Lower lobe of right lung (tissue), 2 donors: ENCODE measurements around the gene AZIN2. TPM values are rescaled to one million over a fixed set of nuclear protein-coding genes. Genes with fewer than 3 reads are reported as not detected.

Experiments
- ATAC-seq, 2 donors: fragments of 200-7000 bp; cut with Tn5 transposase; one replicate each; pipeline ENCODE4 v1.9.1; 2020 to 2022; ENCODE audit warnings: mild to moderate bottlenecking in 2 of 2, moderate library complexity in 2 of 2
- DNase-seq: peaks from one replicate; pipeline ENCODE4 v3.0.0-alpha.2; 2020
- H3K27ac ChIP-seq: fragments of 200-600 bp; one replicate; pipeline ENCODE4 v1.8.0; 2022
- H3K27me3 ChIP-seq: fragments of 200-600 bp; one replicate; pipeline ENCODE4 v1.8.0; 2022; ENCODE audit warnings: low read depth
- H3K36me3 ChIP-seq: fragments of 200-600 bp; one replicate; pipeline ENCODE4 v1.8.0; 2022; ENCODE audit warnings: mild to moderate bottlenecking
- H3K4me1 ChIP-seq: fragments of 200-600 bp; one replicate; pipeline ENCODE4 v1.8.0; 2022
- H3K4me3 ChIP-seq: fragments of 200-600 bp; one replicate; pipeline ENCODE4 v1.8.0; 2022; ENCODE audit warnings: mild to moderate bottlenecking
- H3K9me3 ChIP-seq: fragments of 200-600 bp; one replicate; pipeline ENCODE4 v1.8.0; 2022
- intact Hi-C: fragments of 100-400 bp; cut with DNase I; formaldehyde crosslinking; loops from one replicate; pipeline ENCODE4 v1.11.0; 2022
- total RNA-seq: library from RNA; stranded (reverse); fragmentation: NEBNext Ultra II Directional; extraction: Animal tissue kit (Norgen Biotek cat#: 25700); gene quantifications from one replicate; pipeline ENCODE4 v1.2.1, GENCODE V29; 2021
- TF ChIP-seq, protein P1 (sequence below): fragments of 200-600 bp; IDR thresholded peaks from one replicate; pipeline ENCODE4 v1.8.0; 2022; ENCODE audit warnings: antibody characterized with exemption, mild to moderate bottlenecking
- donor health status: DM: no; HTN: yes; CAD: no; lungs with severe emphysema.

AZIN2 gene
- total RNA-seq, 1 donor from 2014 or later, result 2.4 TPM

DNA sequence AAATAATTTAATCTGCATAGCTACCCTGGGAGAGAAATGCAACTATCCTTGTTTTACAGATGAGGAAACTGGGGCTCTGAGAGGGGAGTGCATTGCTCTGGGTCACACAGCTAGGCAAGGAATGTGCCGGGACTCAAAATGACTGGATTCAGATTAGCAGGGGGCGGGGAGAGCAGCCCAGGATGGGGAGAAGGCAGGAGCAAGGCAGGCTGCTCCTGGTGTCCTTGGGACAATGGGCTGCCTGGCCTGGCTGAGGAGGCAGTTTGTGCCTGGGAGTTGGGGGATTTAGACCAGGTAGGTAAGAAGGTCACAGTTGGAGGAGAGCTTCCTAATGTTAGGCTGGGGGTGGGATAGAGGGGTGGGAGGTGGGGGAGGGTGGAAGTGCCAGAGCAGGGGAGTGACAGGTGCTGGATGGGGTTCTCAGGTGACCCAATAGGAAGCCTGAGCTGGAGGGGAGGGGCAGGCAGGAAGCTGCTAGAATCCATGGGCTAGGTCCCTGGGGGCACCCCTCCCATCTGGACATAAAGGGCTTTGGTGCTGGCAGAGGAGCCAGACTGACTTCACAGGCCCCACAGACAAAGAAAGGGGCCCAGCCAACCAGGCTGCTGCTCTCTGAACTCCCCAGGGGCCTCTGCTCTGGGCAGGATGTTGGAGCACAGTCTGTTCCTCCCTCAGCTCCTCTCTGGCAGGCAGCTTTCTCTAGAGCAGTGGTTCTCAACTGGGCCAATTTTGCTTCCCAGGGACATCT lies 71.9 kb downstream of the AZIN2 start:
- DNase-seq (no peak), ATAC-seq (peak in 1 of 2 donors; percentile 40)
- Histone ChIP-seq H3K27ac (no peak overlapping the region), H3K9me3 (no peaks in the 10 kb centered on the region), H3K36me3 (peaks cover 5% of the 10 kb centered on the region), H3K4me1 (no peaks in the 10 kb centered on the region), H3K4me3 (no peak overlapping the region), H3K27me3 (no peaks in the 10 kb centered on the region)
- TF ChIP-seq, protein P1, sequence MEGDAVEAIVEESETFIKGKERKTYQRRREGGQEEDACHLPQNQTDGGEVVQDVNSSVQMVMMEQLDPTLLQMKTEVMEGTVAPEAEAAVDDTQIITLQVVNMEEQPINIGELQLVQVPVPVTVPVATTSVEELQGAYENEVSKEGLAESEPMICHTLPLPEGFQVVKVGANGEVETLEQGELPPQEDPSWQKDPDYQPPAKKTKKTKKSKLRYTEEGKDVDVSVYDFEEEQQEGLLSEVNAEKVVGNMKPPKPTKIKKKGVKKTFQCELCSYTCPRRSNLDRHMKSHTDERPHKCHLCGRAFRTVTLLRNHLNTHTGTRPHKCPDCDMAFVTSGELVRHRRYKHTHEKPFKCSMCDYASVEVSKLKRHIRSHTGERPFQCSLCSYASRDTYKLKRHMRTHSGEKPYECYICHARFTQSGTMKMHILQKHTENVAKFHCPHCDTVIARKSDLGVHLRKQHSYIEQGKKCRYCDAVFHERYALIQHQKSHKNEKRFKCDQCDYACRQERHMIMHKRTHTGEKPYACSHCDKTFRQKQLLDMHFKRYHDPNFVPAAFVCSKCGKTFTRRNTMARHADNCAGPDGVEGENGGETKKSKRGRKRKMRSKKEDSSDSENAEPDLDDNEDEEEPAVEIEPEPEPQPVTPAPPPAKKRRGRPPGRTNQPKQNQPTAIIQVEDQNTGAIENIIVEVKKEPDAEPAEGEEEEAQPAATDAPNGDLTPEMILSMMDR, result no peak
- intact Hi-C loops, result no loop called here

DNA sequence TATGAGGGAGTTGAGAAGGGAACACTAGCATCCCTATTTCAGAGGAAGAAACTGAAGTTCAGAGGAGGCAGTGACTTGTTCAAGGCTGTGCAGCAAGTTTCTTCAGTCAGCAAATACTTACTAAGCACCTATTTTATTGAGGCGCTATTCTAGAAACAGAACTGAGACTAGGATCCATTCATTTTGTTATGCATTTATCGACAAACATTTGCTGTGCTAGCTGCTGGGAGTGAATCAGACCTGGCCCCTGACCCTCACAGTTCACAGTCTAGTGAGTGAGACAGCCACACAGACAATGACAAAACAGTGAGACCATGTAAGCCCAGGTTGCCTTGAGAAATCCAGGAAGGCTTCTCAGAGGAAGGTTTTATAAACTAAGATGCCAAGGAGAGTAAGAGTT lies 72.7 kb downstream of the AZIN2 start:
- ATAC-seq (no peak), DNase-seq (no peak)
- Histone ChIP-seq H3K27ac (no peak overlapping the region), H3K36me3 (peaks cover 13% of the 10 kb centered on the region), H3K27me3 (no peaks in the 10 kb centered on the region), H3K4me3 (no peak overlapping the region), H3K4me1 (no peaks in the 10 kb centered on the region), H3K9me3 (no peaks in the 10 kb centered on the region)
- TF ChIP-seq, protein P1, result no peak
- intact Hi-C loops, result no loop called here

DNA sequence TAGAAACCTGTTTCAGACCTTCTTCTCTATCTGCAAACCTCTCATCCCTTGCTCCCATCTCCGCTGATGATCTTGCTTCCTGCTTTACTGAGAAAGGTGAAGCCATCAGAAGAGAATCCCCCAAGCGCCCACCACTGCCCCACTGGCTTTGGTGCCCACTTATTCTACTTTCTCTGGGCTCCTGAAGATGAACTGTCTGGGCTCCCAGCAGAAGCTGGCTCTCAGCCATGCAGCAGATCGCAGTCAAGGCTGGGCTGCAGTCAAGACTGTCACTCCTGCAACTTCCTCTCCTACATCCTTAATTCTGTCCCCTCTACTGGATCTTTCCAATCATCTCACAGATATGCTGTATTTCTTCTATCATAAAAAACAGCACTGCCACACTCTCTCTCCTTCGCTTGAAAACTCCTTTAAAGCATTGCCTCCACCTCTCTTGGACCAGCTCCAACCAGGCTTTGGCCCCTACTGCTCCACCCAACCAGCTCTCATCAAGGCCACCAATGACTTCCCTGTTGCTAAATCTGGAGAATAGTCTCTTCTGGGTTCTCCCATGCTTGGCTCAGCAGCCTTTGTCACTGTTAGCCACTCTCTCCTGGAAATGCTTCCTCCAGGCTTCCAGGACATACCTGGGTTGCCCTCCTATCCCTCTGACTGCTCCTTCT lies 75.1 kb downstream of the AZIN2 start:
- DNase-seq (no peak), ATAC-seq (no peak)
- no peaks in the 10 kb centered on the region for H3K9me3 ChIP-seq
- H3K4me1 ChIP-seq, result peaks cover 2% of the 10 kb centered on the region
- no peaks in the 10 kb centered on the region for H3K27me3 ChIP-seq
- H3K4me3 ChIP-seq, result no peak overlapping the region
- no peak overlapping the region for H3K27ac ChIP-seq
- intact Hi-C loops, result no loop called here
- TF ChIP-seq, protein P1, result no peak
- peaks cover 23% of the 10 kb centered on the region for H3K36me3 ChIP-seq

DNA sequence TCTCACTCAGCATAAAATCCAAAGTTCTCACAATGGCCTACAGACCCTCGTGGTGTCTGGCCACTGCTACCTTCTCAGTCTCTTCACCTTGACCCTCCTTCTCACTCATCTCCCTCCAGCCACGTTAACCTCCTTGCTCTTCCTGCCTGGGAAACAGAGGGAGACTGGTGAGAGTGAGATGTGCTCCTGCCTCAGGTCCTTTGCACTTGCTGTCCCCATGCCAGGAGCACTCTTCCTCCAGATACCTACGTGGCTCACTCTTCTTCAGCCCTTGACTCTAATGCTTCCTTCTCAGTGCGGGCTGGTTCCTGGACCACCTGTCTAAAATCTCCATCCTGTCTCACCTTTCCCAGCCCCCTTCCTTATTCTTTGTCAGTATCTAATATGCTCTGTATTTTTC lies 76.2 kb downstream of the AZIN2 start:
- TF ChIP-seq, protein P1, result no peak
- Histone ChIP-seq H3K4me1 (peaks cover 8% of the 10 kb centered on the region), H3K36me3 (peaks cover 23% of the 10 kb centered on the region), H3K27me3 (no peaks in the 10 kb centered on the region), H3K4me3 (no peak overlapping the region), H3K9me3 (no peaks in the 10 kb centered on the region), H3K27ac (no peak overlapping the region)
- ATAC-seq, result no peak
- intact Hi-C loops, result no loop called here
- no peak for DNase-seq

DNA sequence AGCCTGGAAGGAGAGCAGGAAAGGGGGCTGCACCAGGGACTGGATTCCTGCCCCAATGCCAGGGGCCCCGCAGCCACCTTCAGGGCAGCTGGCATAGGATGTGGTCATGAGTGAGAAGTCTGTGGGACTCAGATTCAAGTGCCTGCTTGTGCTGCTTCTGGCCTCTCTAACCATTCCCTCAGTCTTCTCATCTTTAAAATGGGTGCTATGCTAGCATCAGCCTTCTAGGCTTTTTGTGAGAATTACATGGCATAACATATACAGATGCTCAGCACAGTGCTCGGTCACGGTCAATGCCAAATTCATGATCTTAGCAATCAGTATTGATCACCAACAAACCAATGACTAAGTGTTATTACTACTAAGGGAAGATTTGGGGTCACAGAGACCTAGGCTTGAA lies 77.4 kb downstream of the AZIN2 start:
- ATAC-seq, result no peak
- Histone ChIP-seq H3K4me3 (no peak overlapping the region), H3K36me3 (peaks cover 23% of the 10 kb centered on the region), H3K27ac (no peak overlapping the region), H3K4me1 (peaks cover 8% of the 10 kb centered on the region), H3K9me3 (no peaks in the 10 kb centered on the region), H3K27me3 (no peaks in the 10 kb centered on the region)
- no peak for DNase-seq
- intact Hi-C loops, result no loop called here
- TF ChIP-seq, protein P1, result no peak
